Adrenal gland (tissue), 5 donors: ENCODE data around the gene TGIF1.

ENCODE experiments used
- CTCF ChIP-seq, 6 experiments: fragments of 450-650 bp in 4 of 6; fragments of 200-600 bp in 2 of 6; sonication (generic) in 1 of 6; IDR thresholded peaks; 1 replicate in 5 of 6; 2 replicates in 1 of 6; pipeline versions ENCODE4 v1.5.1 to v1.8.0; 2016 to 2021; ENCODE audit warnings: antibody characterized with exemption in 6 of 6, mild to moderate bottlenecking in 2 of 6, moderate library complexity in 1 of 6
- POLR2A ChIP-seq, 2 donors: fragments of 450-650 bp; IDR thresholded peaks; one replicate each; pipeline ENCODE4 v1.6.1; 2017; ENCODE audit warnings: antibody characterized with exemption in 2 of 2, mild to moderate bottlenecking in 2 of 2, moderate library complexity in 1 of 2
- donor health status: DM: no; HTN: no; CAD: no.

GRCh38 chr18:3486512-3486911 is 36.5 kb downstream of the TGIF1 start:
- no peak for TF ChIP-seq CTCF (IDR thresholded peaks at IDR 0.05)
- no peak for TF ChIP-seq POLR2A (IDR thresholded peaks at IDR 0.05)
